ENCODE data around the gene LITAF. TPM values are rescaled to one million over a fixed set of nuclear protein-coding genes. Genes with fewer than 3 reads are reported as not detected.

The LITAF gene
- total RNA-seq, 1 experiment from 2014 or later = 244 TPM

GRCh38 chr16:11498683-11499082 is 88.0 kb downstream of the LITAF start:
- Histone ChIP-seq H3K27ac (no peak overlapping the region), H3K4me3 (no peak overlapping the region), H4K20me1 (ENCODE audit: insufficient read depth) (no peaks in the 10 kb centered on the region), H3K79me2 (ENCODE audit: low read depth) (no peaks in the 10 kb centered on the region), H3K9me3 (ENCODE audit: insufficient read depth, low read depth) (no peaks in the 10 kb centered on the region), H2AFZ (no peak overlapping the region), H3K4me1 (replicated peaks; ENCODE audit: insufficient read depth) (peaks cover 20% of the 10 kb centered on the region), H3K27me3 (ENCODE audit: insufficient read depth, low read depth) (no peaks in the 10 kb centered on the region), H3K9me2 (ENCODE audit: insufficient read depth) (no peaks in the 10 kb centered on the region), H3K4me2 (no peak overlapping the region), H3K36me3 (ENCODE audit: low read depth) (no peaks in the 10 kb centered on the region), H3F3A (ENCODE audit: insufficient read depth, low read depth) (peaks cover 18% of the 10 kb centered on the region)
- BruUV-seq (replicated peaks) = no TSS peak
- TF ChIP-seq CTCF (conservative IDR thresholded peaks at IDR 0.05) = no peak
- TF ChIP-seq EZH2 (IDR thresholded peaks at IDR 0.05; ENCODE audit: low read depth) = no peak
- intact Hi-C loops (cut with micrococcal nuclease; ENCODE audit: unreplicated experiment) = loop anchor here (2.0 to 10.0 kb wide), 5 partner anchors 34 to 506 kb away; partner anchors contain the start of gene LITAF
- ChIA-PET POLR2A (ENCODE audit: unreplicated experiment) (no interaction called here), CTCF (interaction anchor here (3.2 kb wide), 1 partner anchor 33 kb away, joined by 12 read pairs; no protein-coding TSS in a partner anchor)
- DNase-seq = no peak

GRCh38 chr16:11497851-11498289 is 88.8 kb downstream of the LITAF start:
- intact Hi-C loops (cut with micrococcal nuclease; ENCODE audit: unreplicated experiment) = loop anchor here (1.0 to 10.0 kb wide), 6 partner anchors 34 to 506 kb away; partner anchors contain the start of gene LITAF
- peaks cover 18% of the 10 kb centered on the region for H3F3A ChIP-seq (ENCODE audit: insufficient read depth, low read depth)
- no peak overlapping the region for H3K4me3 ChIP-seq
- ChIA-PET CTCF (interaction anchor here (3.2 kb wide), 1 partner anchor 34 kb away, joined by 12 read pairs; no protein-coding TSS in a partner anchor), POLR2A (ENCODE audit: unreplicated experiment) (interaction anchor here (0.5 to 0.6 kb wide), 3 partner anchors 79 to 350 kb away, joined by 3 to 4 read pairs (median 4); no protein-coding TSS in a partner anchor)
- DNase-seq = peak in 1 of 2 experiments; percentile 65
- H3K4me1 ChIP-seq (replicated peaks; ENCODE audit: insufficient read depth) = peaks cover 20% of the 10 kb centered on the region
- H3K27ac ChIP-seq = peak overlapping the region; percentile 50
- TSS peak; percentile 99 for BruUV-seq (replicated peaks)
- no peaks in the 10 kb centered on the region for H4K20me1 ChIP-seq (ENCODE audit: insufficient read depth)
- H3K27me3 ChIP-seq (ENCODE audit: insufficient read depth, low read depth) = no peaks in the 10 kb centered on the region
- no peaks in the 10 kb centered on the region for H3K79me2 ChIP-seq (ENCODE audit: low read depth)
- H3K36me3 ChIP-seq (ENCODE audit: low read depth) = no peaks in the 10 kb centered on the region
- H3K4me2 ChIP-seq = peak overlapping the region; percentile 48; the same call in 1 of the 2 replicates
- H3K9me3 ChIP-seq (ENCODE audit: insufficient read depth, low read depth) = no peaks in the 10 kb centered on the region
- TF ChIP-seq EZH2 (IDR thresholded peaks at IDR 0.05; ENCODE audit: low read depth) (no peak), CTCF (conservative IDR thresholded peaks at IDR 0.05) (no peak)
- no peaks in the 10 kb centered on the region for H3K9me2 ChIP-seq (ENCODE audit: insufficient read depth)
- H2AFZ ChIP-seq = no peak overlapping the region; the same call in 1 of the 2 replicates

Other genes with a start within 250 kb of the LITAF start
- 29.0 and 38.0 TPM in 2 replicates for gene RMI2, start 241.5 kb downstream of the LITAF start, total RNA-seq (2021)
- gene SNN, start 81.5 kb upstream of the LITAF start, total RNA-seq (2021) = 12.6 and 17.0 TPM in 2 replicates
- 30.9 and 40.9 TPM in 2 replicates for gene TXNDC11, start 155.9 kb upstream of the LITAF start, total RNA-seq (2021)
- 52.3 and 63.5 TPM in 2 replicates for gene ZC3H7A, start 210.3 kb upstream of the LITAF start, total RNA-seq (2021)